GM13976 (cell line): ENCODE measurements around the gene MBP.

Experiments used
- DNase-seq: peaks from one replicate; pipeline ENCODE4 v3.0.0; 2012; ENCODE audit warnings: low spot score
- CTCF ChIP-seq: IDR thresholded peaks from 2 replicates; pipeline ENCODE4 v1.5.1; 2012; ENCODE audit warnings: borderline replicate concordance, mild to moderate bottlenecking; ENCODE audit not compliant: insufficient read depth; ENCODE audit errors: extremely low read depth, missing control alignments, control extremely low read depth
- in situ Hi-C: fragments of 300-500 bp; cut with MboI; formaldehyde crosslinking; loops from one replicate; pipeline ENCODE4 v1.12.0; 2022; ENCODE audit warnings: low sequenced_read_pairs, mixed read lengths, inconsistent platforms; ENCODE audit not compliant: unreplicated experiment

Gene MBP

DNA sequence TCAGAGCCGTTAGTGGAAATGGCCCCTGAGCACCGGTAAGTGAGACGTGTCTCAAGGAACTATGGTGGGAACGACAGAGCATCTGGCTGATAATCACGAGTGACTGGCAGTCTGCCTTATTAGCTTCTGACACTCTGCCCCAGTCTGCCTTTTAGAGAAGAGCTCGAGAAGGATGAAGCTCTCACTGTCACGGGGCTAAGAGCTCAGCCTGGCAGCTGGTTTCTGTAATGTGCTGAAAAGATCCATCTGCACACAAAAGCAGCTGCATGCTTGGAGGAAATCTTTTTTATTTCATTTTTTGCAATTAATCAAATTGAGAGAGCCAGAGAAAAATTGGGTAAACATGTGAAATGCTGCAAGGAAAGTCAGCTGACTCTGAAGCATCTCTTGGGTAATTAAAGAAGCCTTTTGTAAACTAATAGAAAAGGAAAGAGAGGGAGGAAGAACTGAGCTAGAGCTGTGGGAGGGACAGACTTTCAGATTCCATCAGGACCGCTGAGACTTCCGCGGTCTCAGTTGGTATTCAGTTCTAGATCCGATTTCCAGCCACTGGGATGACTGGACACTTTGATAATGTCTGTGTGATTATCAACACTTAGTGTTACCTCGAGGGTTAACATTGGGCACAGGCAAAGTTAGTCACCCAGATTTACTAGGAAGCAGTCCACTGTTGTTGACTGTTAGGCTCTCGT is 24.4 kb downstream of the MBP start:
- DNase-seq: no peak
- no peak for TF ChIP-seq CTCF
- in situ Hi-C loops: loop anchor here (25.0 kb wide), 1 partner anchor 621 kb away; the partner anchor contains the start of gene ZNF516

DNA sequence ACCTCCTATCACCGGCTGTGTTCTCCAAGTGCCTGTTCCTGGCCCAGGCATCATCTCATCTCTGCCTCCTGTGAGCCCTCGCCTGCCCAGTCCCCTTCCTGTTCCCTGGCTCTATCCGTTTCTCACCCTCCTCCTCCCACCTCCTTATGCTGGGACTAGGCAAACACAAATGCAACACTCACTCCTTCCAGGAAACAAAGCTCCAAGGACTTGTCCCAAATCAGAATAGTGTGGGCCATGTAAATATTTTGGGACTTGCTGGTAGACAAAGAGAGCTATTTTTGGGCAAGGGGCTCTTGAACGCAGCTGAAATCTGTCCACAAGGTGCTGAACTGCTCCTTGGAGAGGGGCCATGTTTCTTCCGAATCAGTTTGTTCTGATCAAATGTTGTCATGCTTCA is 25.3 kb downstream of the MBP start:
- in situ Hi-C loops: loop anchor here (25.0 kb wide), 1 partner anchor 620 kb away; the partner anchor contains the start of gene ZNF516
- no peak for DNase-seq
- TF ChIP-seq CTCF: no peak

DNA sequence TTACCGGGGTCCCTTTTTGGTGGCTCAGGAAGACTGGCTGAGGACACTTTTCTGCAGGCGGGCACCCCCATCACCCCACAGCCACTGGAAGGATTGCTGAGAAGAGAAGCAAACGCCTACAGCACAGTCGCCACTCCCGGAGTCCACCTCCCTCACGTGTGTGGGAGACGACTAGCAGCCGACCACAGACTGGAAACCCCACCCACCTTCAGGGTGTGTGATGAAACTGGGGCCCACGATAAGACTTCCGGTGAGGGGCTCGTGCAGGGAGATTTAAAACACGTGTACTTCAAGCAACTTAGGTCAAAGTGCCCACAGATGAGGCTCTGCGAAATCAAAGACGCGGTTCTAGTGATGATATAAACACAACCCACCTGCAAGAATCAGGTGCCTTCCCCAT is 26.3 kb downstream of the MBP start:
- DNase-seq: no peak
- in situ Hi-C loops: loop anchor here (25.0 kb wide), 1 partner anchor 619 kb away; the partner anchor contains the start of gene ZNF516
- no peak for TF ChIP-seq CTCF

GRCh38 chr18:77105680-77106079 is 26.9 kb downstream of the MBP start:
- DNase-seq: no peak
- in situ Hi-C loops: loop anchor here (25.0 kb wide), 1 partner anchor 618 kb away; the partner anchor contains the start of gene ZNF516
- TF ChIP-seq CTCF: no peak

DNA sequence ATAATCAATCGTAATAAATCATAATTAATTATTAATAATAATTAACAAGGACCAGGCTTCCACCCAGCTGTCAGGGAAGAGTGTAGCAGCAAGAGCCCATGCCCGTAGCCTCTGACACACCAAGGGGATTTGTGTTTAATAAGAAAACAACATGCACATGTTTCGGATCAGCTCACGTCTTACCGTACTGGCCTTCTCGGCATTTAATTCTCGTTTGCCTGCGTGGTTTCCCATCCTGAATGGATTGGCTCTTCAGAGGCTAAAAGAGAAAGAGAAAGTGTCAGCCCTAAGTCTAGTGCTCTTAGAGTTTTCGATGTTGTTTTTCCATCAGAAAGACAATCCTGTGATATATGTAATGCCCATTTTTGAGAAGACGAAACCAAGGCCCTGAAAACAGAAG is 27.6 kb downstream of the MBP start:
- no peak for TF ChIP-seq CTCF
- DNase-seq: no peak
- in situ Hi-C loops: loop anchor here (25.0 kb wide), 1 partner anchor 618 kb away; the partner anchor contains the start of gene ZNF516

DNA sequence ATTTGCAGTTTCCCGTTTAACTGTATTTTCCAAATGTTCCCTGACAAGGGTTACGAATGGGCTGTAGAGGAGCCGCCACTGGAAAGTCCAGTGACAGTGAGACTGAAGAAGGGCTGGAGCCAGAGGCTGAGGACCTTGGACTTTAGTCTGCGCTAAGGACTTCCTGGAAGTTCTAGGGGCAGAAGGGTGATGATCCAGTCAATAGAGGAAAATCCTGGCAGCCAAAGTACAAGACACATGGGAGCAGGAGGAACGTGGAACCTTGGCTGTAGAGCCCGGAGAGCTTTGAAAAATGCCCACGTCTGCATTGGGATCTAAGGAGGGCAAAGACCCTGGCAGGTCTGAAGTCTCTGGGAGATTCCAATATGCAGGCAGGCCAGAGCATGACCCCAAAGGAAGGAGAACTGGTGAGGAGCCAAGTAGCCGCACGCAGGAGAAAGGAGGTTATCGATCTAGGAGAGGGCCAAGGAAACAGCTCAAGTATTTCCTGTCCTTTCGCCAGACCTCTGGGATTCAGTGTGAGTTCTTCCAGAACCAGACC is 28.5 kb downstream of the MBP start:
- in situ Hi-C loops: loop anchor here (25.0 kb wide), 1 partner anchor 617 kb away; the partner anchor contains the start of gene ZNF516

More for the DNA sequence above, 28.5 kb downstream of the MBP start:
- no peak for DNase-seq
- no peak for TF ChIP-seq CTCF
